Stimulated activated CD4-positive, alpha-beta T cell treated with anti-CD3 and anti-CD28 coated beads, Interleukin-4, amount 100 ng/mL, for 48 hours (primary cell): ENCODE measurements around the gene PAPOLG.
"Not testable (repeated sequence)": the region's sequence is repeated elsewhere in the genome, so short reads cannot be mapped to it uniquely, and the experiment has no call there.

Experiments used
- DNase-seq, 2 donors: peaks; one replicate each; pipeline ENCODE4 v3.0.0-alpha.2; 2020; ENCODE audit warnings: low read depth in 2 of 2

PAPOLG gene

GRCh38 chr2:60822987-60823386 lies 66.9 kb downstream of the PAPOLG start:
- DNase-seq = no peak

DNA sequence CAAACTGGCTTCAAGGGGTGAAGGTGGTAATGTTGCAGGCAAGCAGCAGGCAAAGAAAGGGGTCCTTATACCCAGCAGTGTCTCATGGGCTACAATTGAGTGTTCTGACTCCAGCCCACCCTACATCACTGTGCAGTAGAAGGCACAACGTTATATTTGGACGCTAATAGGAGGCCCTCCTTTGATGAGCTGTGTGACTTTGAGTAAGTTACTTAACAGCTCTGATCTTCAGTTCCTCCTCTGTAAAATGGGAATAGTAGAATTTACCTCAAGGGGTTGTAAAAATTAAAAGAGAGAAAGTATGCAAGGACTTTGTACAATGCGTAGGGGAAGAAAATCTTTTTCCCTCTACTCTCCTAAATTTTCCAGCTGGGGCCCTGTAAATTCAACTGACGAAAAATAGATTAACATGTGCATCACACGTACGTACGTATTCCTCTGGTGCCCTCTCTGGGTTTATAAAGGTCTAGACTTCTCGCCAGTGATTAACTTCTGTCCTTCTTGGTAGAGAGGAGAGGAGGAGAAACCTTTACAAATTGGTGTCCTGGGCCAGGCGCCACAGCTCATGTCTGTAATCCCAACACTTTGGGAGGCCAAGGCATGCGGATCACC lies 67.7 kb downstream of the PAPOLG start:
- no peak for DNase-seq

DNA sequence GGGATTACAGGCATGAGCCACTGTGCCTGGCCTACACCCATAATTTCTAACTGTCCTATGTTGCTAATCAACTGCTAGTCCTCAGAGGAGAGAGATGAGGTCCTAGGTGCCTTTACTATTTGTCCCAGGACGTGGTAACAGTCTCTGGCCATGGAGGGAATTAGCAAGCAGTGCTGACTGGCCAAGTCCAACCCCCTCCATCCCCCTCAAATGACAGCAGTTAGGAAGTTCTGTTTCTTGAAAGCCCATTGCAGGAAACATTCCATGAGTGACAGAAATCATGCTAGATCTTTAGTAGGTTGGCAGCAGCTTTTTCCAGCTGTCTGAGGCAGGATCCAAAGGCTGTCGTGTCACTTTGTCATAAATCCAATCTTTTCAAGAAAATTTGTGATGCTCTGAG lies 69.6 kb downstream of the PAPOLG start:
- DNase-seq = no peak

DNA sequence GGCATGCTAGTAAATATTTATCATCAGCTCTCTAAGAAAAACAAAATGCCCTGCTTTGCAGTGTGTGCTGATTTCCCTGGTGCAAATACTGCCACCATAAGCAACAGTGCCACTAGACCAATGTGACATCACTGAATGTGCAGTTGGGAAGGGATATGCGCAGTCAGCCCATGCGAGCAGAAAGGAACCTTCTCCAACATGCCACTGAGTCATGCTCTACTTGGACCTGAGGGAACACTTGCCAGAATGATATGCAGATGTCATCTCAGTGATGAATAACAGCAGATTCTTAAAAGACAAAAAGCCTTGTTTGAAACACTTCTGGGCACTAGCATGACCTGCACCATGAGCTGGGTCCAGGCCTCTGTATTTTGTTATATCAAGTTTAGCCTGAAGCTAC lies 70.0 kb downstream of the PAPOLG start:
- DNase-seq = no peak

DNA sequence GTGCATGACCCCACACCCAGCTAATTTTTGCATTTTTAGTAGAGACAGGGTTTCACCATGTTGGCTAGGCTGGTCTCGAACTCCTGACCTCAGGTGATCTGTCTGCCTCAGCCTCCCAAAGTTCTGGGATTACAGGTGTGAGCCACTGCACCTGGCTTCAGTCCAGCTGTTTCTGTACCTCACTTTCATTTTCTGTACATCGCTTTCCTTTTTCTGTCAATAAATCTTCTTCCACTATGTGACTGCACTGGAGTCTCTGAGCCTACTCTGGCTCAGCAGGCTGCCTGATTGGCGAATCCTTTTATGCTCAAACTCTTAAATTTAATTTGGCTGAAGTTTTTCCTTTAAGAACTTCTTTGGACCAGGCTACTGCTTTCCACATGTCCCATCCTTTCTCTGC lies 70.8 kb downstream of the PAPOLG start:
- DNase-seq = not testable (repeated sequence)

GRCh38 chr2:60827369-60827768 lies 71.3 kb downstream of the PAPOLG start:
- no peak for DNase-seq

GRCh38 chr2:60830991-60831390 lies 74.9 kb downstream of the PAPOLG start:
- no peak for DNase-seq

- no peak for DNase-seq
These were observed 75.9 kb downstream of the PAPOLG start for GRCh38 chr2:60831921-60832320.

GRCh38 chr2:60832621-60833020 lies 76.6 kb downstream of the PAPOLG start:
- DNase-seq = no peak

GRCh38 chr2:60834270-60834717 lies 78.2 kb downstream of the PAPOLG start:
- DNase-seq = no peak

GRCh38 chr2:60836491-60836890 lies 80.4 kb downstream of the PAPOLG start:
- no peak for DNase-seq

DNA sequence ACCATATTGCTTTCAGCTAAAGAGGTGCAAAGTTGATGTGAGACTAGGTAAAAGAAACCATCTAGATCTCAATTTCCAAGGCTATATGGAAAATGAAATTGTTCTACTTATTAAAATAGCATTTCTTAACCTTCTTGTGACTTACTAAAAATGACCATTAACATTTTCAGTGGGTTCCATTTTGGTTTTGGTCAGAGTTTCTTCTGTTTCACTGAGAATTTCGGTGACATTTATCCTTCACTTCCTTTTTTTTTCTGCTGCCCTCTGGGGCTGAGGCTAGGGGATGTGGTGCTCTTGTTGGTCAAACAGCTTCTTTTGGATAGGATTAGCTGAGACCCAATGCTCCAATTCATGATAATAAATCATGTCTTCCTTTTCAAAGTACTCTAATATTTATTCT lies 81.1 kb downstream of the PAPOLG start:
- no peak for DNase-seq

- no peak for DNase-seq
These were observed 82.4 kb downstream of the PAPOLG start for GRCh38 chr2:60838481-60838880.

DNA sequence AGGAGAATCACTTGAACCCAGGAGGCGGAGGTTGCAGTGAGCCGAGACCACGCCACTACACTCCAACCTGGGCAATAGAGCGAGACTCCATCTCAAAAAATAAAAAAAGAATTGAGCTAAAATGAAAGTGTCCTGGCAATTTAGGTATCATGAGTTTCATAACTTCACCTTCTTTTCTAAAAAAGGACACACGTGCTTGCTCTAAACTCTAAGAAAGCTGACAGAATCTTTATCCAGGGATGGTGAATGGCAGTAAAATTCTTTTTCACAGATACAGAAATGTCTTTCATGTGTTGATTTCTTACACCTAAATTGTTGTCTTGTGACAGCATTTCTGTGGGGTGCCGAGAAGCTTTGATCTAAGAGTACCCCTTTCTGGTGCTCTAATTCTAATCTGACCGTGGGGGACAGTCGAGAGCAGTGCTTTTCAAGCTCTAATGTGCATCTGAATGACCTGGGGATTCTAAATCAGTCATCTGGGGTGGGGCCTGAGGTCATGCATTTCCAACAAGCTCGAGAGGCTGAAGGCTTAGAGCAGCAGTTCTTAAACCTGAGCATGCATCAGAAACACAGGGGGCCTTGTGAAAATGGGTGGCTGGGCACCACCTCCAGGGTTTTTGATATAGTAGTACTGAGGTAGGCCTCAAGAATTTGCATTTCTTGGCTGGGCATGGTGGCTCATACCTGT lies 83.2 kb downstream of the PAPOLG start:
- DNase-seq = no peak

DNA sequence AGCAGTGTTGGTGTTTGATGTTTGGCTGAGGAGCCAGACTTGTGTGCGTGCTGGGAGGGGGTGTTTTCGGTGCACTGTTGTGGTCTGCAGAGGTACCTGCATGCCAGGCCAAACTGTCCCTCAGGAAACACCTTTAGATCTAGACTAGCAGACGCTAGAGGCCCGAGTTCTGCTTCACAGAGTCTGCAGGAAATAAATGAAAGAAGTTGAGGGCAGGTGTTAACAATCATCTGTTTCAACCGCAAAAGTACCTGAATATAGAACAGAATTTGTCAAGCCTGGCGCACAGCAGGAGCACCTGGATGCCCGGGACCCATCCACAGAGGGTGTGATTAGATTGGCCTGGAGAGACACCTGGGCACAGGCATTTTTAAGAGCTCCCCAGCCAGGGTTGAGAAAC lies 84.8 kb downstream of the PAPOLG start:
- DNase-seq = no peak

DNA sequence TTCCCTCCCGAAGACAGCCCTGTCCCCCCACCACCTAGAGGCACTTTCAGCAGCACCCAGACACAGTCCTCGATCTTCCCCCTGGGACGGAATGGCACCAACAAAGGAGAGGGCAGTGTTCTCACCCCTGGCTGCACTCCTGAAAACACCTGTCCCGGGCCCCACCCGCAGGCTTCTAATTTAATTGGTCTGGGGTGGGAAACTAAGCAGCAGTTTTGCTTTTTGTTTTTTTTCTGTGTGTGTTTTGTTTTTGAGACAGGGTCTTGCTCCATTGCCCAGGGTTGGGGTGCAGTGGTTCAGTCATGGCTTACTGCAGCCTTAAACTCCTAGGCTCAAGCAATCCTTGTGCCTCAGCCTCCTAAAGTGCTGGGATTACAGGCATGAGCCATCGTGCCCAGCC lies 86.9 kb downstream of the PAPOLG start:
- DNase-seq = no peak

DNA sequence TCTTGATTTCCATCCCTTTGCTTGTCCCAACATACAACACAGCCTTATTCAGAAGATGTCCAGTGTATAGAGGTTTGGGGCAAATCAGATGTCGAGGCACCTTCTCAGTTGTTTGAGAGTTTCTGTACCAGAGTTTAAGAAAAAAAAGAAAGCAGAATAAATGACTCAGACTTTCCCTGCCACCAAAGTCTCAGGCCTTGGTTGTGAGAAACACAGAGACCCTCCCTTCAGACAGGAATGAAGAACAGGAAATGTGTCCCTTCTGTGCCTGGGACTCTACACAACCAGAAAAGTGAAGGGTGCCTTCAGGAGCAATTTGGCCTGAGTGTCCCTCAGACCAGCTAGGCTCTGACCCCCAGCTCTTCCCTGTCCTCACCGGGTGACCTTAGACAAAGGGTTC lies 88.0 kb downstream of the PAPOLG start:
- DNase-seq = no peak

DNA sequence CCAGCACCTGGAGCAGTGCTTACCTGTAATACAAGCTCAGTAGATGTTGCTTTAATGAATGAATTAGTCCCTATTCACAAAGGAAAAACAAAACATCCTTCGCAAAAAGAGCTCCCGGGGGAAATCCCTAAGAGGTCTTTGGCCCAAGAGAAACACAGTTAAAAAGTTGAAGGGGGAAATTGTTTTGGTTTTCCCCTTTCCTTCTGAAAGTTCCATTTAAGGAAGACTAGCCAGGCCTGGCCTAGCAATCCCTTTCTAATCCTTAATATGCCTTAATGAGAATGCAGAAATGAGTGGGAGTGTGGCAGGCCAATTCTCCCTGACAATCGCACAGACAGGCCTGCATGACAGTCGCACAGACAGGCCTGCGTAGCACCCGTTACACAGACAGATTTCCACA lies 91.8 kb downstream of the PAPOLG start:
- DNase-seq = no peak
